Right atrium auricular region (tissue), 2 donors: ENCODE data around the gene KEL. TPM values are rescaled to one million over a fixed set of nuclear protein-coding genes. Genes with fewer than 3 reads are reported as not detected.

ENCODE experiments used
- DNase-seq: peaks from one replicate; pipeline ENCODE4 v3.0.0-alpha.2; 2019; ENCODE audit warnings: low spot score
- H3K27ac ChIP-seq, 2 donors: fragments of 200-600 bp; sonication (generic); 1 replicate in 1 of 2; 2 replicates in 1 of 2; pipeline ENCODE4 v1.5.1; 2016 to 2019
- H3K27me3 ChIP-seq, 2 donors: fragments of 200-600 bp; sonication (generic); one replicate each; pipeline versions ENCODE4 v1.5.1 to v1.6.0; 2017 to 2019
- H3K36me3 ChIP-seq: fragments of 200-600 bp; sonication (generic); one replicate; pipeline ENCODE4 v1.5.1; 2016
- H3K4me1 ChIP-seq, 2 donors: fragments of 200-600 bp; sonication (generic); one replicate each; pipeline versions ENCODE4 v1.5.1 to v1.6.0; 2017 to 2019
- H3K4me3 ChIP-seq, 2 donors: fragments of 200-600 bp; sonication (generic); 1 replicate in 1 of 2; 2 replicates in 1 of 2; pipeline ENCODE4 v1.5.1; 2017 to 2019; ENCODE audit warnings: mild to moderate bottlenecking in 1 of 2, moderate library complexity in 1 of 2
- H3K9me3 ChIP-seq, 2 donors: fragments of 200-600 bp; sonication (generic); one replicate each; pipeline ENCODE4 v1.5.1; 2019
- total RNA-seq, 2 donors: library from RNA; depleted of rRNA; stranded (reverse); fragments of >200 nt; gene quantifications; one replicate each; pipeline ENCODE4 v1.1.0, GENCODE V29; 2016
- TF ChIP-seq, protein P1 (sequence below), 2 donors: fragments of 200-600 bp; sonication (generic); IDR thresholded peaks; one replicate each; pipeline ENCODE4 v1.5.1; 2019; ENCODE audit warnings: antibody characterized with exemption in 2 of 2

KEL gene
- total RNA-seq, 2 donors from 2014 or later = 0.12 TPM; not detected in 1

- H3K36me3 ChIP-seq = no peaks in the 10 kb centered on the region
- no peak overlapping the region for H3K27ac ChIP-seq
- TF ChIP-seq, protein P1, sequence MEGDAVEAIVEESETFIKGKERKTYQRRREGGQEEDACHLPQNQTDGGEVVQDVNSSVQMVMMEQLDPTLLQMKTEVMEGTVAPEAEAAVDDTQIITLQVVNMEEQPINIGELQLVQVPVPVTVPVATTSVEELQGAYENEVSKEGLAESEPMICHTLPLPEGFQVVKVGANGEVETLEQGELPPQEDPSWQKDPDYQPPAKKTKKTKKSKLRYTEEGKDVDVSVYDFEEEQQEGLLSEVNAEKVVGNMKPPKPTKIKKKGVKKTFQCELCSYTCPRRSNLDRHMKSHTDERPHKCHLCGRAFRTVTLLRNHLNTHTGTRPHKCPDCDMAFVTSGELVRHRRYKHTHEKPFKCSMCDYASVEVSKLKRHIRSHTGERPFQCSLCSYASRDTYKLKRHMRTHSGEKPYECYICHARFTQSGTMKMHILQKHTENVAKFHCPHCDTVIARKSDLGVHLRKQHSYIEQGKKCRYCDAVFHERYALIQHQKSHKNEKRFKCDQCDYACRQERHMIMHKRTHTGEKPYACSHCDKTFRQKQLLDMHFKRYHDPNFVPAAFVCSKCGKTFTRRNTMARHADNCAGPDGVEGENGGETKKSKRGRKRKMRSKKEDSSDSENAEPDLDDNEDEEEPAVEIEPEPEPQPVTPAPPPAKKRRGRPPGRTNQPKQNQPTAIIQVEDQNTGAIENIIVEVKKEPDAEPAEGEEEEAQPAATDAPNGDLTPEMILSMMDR (IDR thresholded peaks at IDR 0.05) = no peak
Observed at GRCh38 chr7:142908921-142909890, 53.0 kb downstream of the KEL start.

DNA sequence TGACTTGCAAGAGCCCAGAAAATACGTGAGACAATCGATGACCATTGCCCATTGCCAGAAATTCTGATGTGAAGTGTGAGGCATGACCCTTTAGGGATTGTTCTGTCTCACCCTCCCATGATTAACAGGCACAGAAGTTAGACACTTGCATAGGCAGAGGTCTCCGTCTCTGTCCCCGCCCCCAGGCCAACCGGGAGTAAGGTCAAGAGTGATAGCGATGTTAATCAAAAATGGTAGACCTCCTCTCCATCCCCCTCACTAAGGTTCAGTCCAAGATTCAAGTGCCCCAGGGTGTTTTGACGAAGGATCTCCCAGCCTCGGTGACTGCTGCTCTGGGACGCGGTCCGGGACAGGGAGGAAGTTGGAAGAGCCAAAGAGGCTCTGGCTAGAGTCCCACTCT is 53.9 kb downstream of the KEL start:
- Histone ChIP-seq H3K36me3 (no peaks in the 10 kb centered on the region), H3K27me3 (no peaks in the 10 kb centered on the region), H3K9me3 (peaks cover 0 to 7% of the 10 kb centered on the region in 2 donors), H3K27ac (no peak overlapping the region), H3K4me3 (no peak overlapping the region), H3K4me1 (no peaks in the 10 kb centered on the region)
- no peak for DNase-seq
- TF ChIP-seq, protein P1 (IDR thresholded peaks at IDR 0.05) = no peak

More at GRCh38 chr7:142908921-142909890, 53.0 kb downstream of the KEL start:
- no peak for DNase-seq
- no peak overlapping the region for H3K4me3 ChIP-seq
- H3K9me3 ChIP-seq = peaks cover 0 to 5% of the 10 kb centered on the region in 2 donors
- no peaks in the 10 kb centered on the region for H3K4me1 ChIP-seq
- no peaks in the 10 kb centered on the region for H3K27me3 ChIP-seq

GRCh38 chr7:142906643-142907042 is 55.5 kb downstream of the KEL start:
- Histone ChIP-seq H3K36me3 (no peaks in the 10 kb centered on the region), H3K27me3 (no peaks in the 10 kb centered on the region), H3K4me1 (no peaks in the 10 kb centered on the region), H3K9me3 (peaks cover 0 to 7% of the 10 kb centered on the region in 2 donors), H3K27ac (no peak overlapping the region), H3K4me3 (no peak overlapping the region)
- no peak for DNase-seq
- TF ChIP-seq, protein P1 (IDR thresholded peaks at IDR 0.05) = no peak

- Histone ChIP-seq H3K36me3 (no peaks in the 10 kb centered on the region), H3K4me1 (no peaks in the 10 kb centered on the region), H3K4me3 (no peak overlapping the region), H3K27me3 (no peaks in the 10 kb centered on the region), H3K9me3 (peaks cover 0 to 7% of the 10 kb centered on the region in 2 donors), H3K27ac (no peak overlapping the region)
- no peak for DNase-seq
- TF ChIP-seq, protein P1 (IDR thresholded peaks at IDR 0.05) = no peak
Observed at GRCh38 chr7:142905759-142906158, 56.4 kb downstream of the KEL start.

GRCh38 chr7:142904128-142904527 is 58.0 kb downstream of the KEL start:
- TF ChIP-seq, protein P1 (IDR thresholded peaks at IDR 0.05) = no peak
- H3K27ac ChIP-seq = no peak overlapping the region
- no peaks in the 10 kb centered on the region for H3K4me1 ChIP-seq
- no peak overlapping the region for H3K4me3 ChIP-seq
- peaks cover 0 to 7% of the 10 kb centered on the region in 2 donors for H3K9me3 ChIP-seq
- H3K27me3 ChIP-seq = no peaks in the 10 kb centered on the region
- H3K36me3 ChIP-seq = no peaks in the 10 kb centered on the region
- no peak for DNase-seq
